GM12878 (cell line): Measurements from ENCODE around the gene LEP. TPM values are rescaled to one million over a fixed set of nuclear protein-coding genes. Genes with fewer than 3 reads are reported as not detected.

Experiments
- ATAC-seq: fragments of 200-7000 bp; cut with Tn5 transposase; 3 replicates; pipeline ENCODE4 v1.9.1; 2020; ENCODE audit warnings: mild to moderate bottlenecking, moderate library complexity
- BruUV-seq: library from RNA; stranded (reverse); fragments of 400-500 nt; replicated peaks from 2 replicates; lab custom pipeline; 2021; lab: Mats Ljungman, UMichigan
- CTCF ChIA-PET: fragments of 300-600 bp; sonication (Branson Sonifier 250); formaldehyde crosslinking; extraction: SDS; loops from one replicate; lab custom pipeline; 2021; ENCODE audit warnings: inconsistent platforms; lab: Yijun Ruan, JAX
- POLR2A ChIA-PET: fragments of 350-600 bp; formaldehyde crosslinking; extraction: SDS; loops from one replicate; lab custom pipeline; 2021; ENCODE audit warnings: inconsistent platforms; lab: Charles Lee
- RAD21 ChIA-PET: fragments of 300-600 bp; sonication (Branson Sonifier 250); formaldehyde crosslinking; loops from one replicate; lab custom pipeline; 2023; ENCODE audit warnings: antibody characterized with exemption; ENCODE audit not compliant: unreplicated experiment; lab: Charles Lee
- SMC1A ChIA-PET: fragments of 300-600 bp; sonication (Branson Sonifier 250); formaldehyde crosslinking; loops from one replicate; lab custom pipeline; 2023; ENCODE audit not compliant: unreplicated experiment, uncharacterized antibody; lab: Charles Lee
- DNase-seq: peaks from one replicate; pipeline ENCODE4 v3.0.0-alpha.2; 2011; ENCODE audit warnings: low read depth, low spot score
- FAIRE-seq: peaks from 3 replicates; lab custom pipeline; 2011; peaks lifted over from hg19 to GRCh38; lab: Jason Lieb, UNC
- H2AFZ ChIP-seq: 2 replicates; pipeline ENCODE4 v1.6.0; 2011; ENCODE audit warnings: low read depth, low read length, control low read depth; ENCODE audit not compliant: control insufficient read depth
- H3K27ac ChIP-seq: 2 replicates; pipeline ENCODE4 v1.5.1; 2011; ENCODE audit warnings: control low read depth; ENCODE audit not compliant: control insufficient read depth, insufficient read depth
- H3K27me3 ChIP-seq, 2 experiments: replicated peaks in 1 of 2; 2 replicates each; pipeline versions ENCODE4 v1.6.0 to v1.6.1; 2011; ENCODE audit warnings: low read length in 1 of 2; ENCODE audit not compliant: control insufficient read depth in 2 of 2, insufficient read depth in 2 of 2
- H3K36me3 ChIP-seq, 2 experiments: 2 replicates each; pipeline ENCODE4 v1.5.1; 2011; ENCODE audit warnings: low read length in 1 of 2; ENCODE audit not compliant: control insufficient read depth in 2 of 2, insufficient read depth in 2 of 2
- H3K4me1 ChIP-seq: 2 replicates; pipeline ENCODE4 v1.6.1; 2011; ENCODE audit warnings: mild to moderate bottlenecking, low read length, moderate library complexity, mixed read lengths; ENCODE audit not compliant: control insufficient read depth, insufficient read depth
- H3K4me2 ChIP-seq: 2 replicates; pipeline ENCODE4 v1.6.0; 2011; ENCODE audit warnings: control low read depth; ENCODE audit not compliant: control insufficient read depth, insufficient read depth
- H3K4me3 ChIP-seq: fragments of 200-600 bp; sonication (generic); 2 replicates; pipeline ENCODE4 v1.5.1; 2016
- H3K79me2 ChIP-seq: 2 replicates; pipeline ENCODE4 v1.6.0; 2011; ENCODE audit warnings: low read length; ENCODE audit not compliant: control insufficient read depth, insufficient read depth
- H3K9ac ChIP-seq: 2 replicates; pipeline ENCODE4 v1.8.0; 2011; ENCODE audit warnings: low read length, control low read depth, mixed read lengths; ENCODE audit not compliant: control insufficient read depth, insufficient read depth
- H3K9me3 ChIP-seq: replicated peaks from 3 replicates; pipeline ENCODE4 v1.5.1; 2011; ENCODE audit warnings: mild to moderate bottlenecking, low read length; ENCODE audit not compliant: control insufficient read depth, insufficient read depth
- H4K20me1 ChIP-seq: 2 replicates; pipeline ENCODE4 v1.6.0; 2011; ENCODE audit not compliant: control insufficient read depth, insufficient read depth
- BACH1 ChIP-seq: fragments of 450-650 bp; IDR thresholded peaks from 2 replicates; pipeline ENCODE4 v1.6.1; 2017; ENCODE audit warnings: mild to moderate bottlenecking, borderline replicate concordance
- BCL3 ChIP-seq: IDR thresholded peaks from 2 replicates; pipeline ENCODE4 v1.6.1; 2011; ENCODE audit warnings: borderline replicate concordance, low read depth, mild to moderate bottlenecking, moderate library complexity, low read length; ENCODE audit not compliant: insufficient read depth, poor library complexity, severe bottlenecking
- CBX5 ChIP-seq: sonication (generic); IDR thresholded peaks from 2 replicates; pipeline ENCODE4 v1.6.1; 2016; ENCODE audit warnings: low read depth, moderate library complexity, mild to moderate bottlenecking, inconsistent platforms
- IKZF2 ChIP-seq, 2 experiments: fragments of 450-650 bp; IDR thresholded peaks; 2 replicates each; pipeline ENCODE4 v1.6.1; 2017; ENCODE audit warnings: mild to moderate bottlenecking in 2 of 2, moderate library complexity in 2 of 2
- IRF4 ChIP-seq: IDR thresholded peaks from 2 replicates; pipeline ENCODE4 v1.6.1; 2011; ENCODE audit warnings: low read depth, low read length
- MEF2A ChIP-seq: IDR thresholded peaks from 2 replicates; pipeline ENCODE4 v1.6.1; 2011; ENCODE audit warnings: low read depth, mild to moderate bottlenecking, low read length, moderate library complexity; ENCODE audit not compliant: insufficient read depth
- MYC ChIP-seq: IDR thresholded peaks from 2 replicates; pipeline ENCODE4 v1.6.1; 2011; ENCODE audit warnings: mild to moderate bottlenecking, low read length, moderate library complexity, inconsistent platforms; ENCODE audit not compliant: insufficient read depth, insufficient replicate concordance, insufficient read length, severe bottlenecking
- POLR2A ChIP-seq: IDR thresholded peaks from 2 replicates; pipeline ENCODE4 v1.6.1; 2011; ENCODE audit warnings: low read depth, mild to moderate bottlenecking, low read length
- POLR2AphosphoS2 ChIP-seq: IDR thresholded peaks from 2 replicates; pipeline ENCODE4 v1.6.1; 2011; ENCODE audit warnings: low read depth, mild to moderate bottlenecking, low read length, improper control_type of control experiment, moderate library complexity
- POLR2AphosphoS5 ChIP-seq: IDR thresholded peaks from 2 replicates; pipeline ENCODE4 v1.6.1; 2011; ENCODE audit warnings: mild to moderate bottlenecking, low read length, inconsistent platforms
- RAD21 ChIP-seq: IDR thresholded peaks from 2 replicates; pipeline ENCODE4 v1.6.1; 2011; ENCODE audit warnings: mild to moderate bottlenecking, low read depth, low read length, moderate library complexity; ENCODE audit not compliant: insufficient read depth
- SKIL ChIP-seq: fragments of 450-650 bp; IDR thresholded peaks from 2 replicates; pipeline ENCODE4 v1.6.1; 2017; ENCODE audit warnings: mild to moderate bottlenecking, low read depth, inconsistent platforms; ENCODE audit not compliant: poor library complexity, severe bottlenecking
- SMAD1 ChIP-seq: fragments of 450-650 bp; IDR thresholded peaks from 2 replicates; pipeline ENCODE4 v1.6.1; 2018; ENCODE audit warnings: mild to moderate bottlenecking, low read depth; ENCODE audit not compliant: partially characterized antibody
- SMAD5 ChIP-seq: IDR thresholded peaks from 2 replicates; pipeline ENCODE4 v1.6.1; 2016; ENCODE audit warnings: antibody characterized with exemption, low read depth
- SMC3 ChIP-seq: IDR thresholded peaks from 2 replicates; pipeline ENCODE4 v1.6.1; 2011; ENCODE audit warnings: low read length, improper control_type of control experiment, borderline replicate concordance
- YBX1 ChIP-seq: fragments of 450-650 bp; IDR thresholded peaks from 2 replicates; pipeline ENCODE4 v1.6.1; 2016; ENCODE audit warnings: antibody characterized with exemption
- WGBS: methylation state at CpG from one replicate; pipeline ENCODE4 v1.1.6; 2016; ENCODE audit warnings: low lambda C conversion rate; ENCODE audit not compliant: insufficient replicate concordance, insufficient coverage; ENCODE audit errors: missing lambda C conversion rate; 5-methylcytosine and 5-hydroxymethylcytosine counted together
- in situ Hi-C: fragments of 300-500 bp; cut with MboI; formaldehyde crosslinking; loops from 9 replicates; pipeline ENCODE4 v1.14.3; 2018; ENCODE audit warnings: mixed read lengths
- intact Hi-C: fragments of 100-400 bp; cut with micrococcal nuclease; formaldehyde crosslinking; loops from one replicate; pipeline ENCODE4 v1.14.2; 2022; ENCODE audit not compliant: unreplicated experiment
- polyA plus RNA-seq, 11 experiments: library from polyadenylated mRNA; depleted of rRNA in 4 of 11; unstranded in 6 of 11; stranded (reverse) in 5 of 11; fragments of >200 nt; fragmentation: Nextera tagmentation in 4 of 11; fragmentation: Illumina TruSeq in 1 of 11; extraction: Ambion mirVana in 4 of 11; extraction: Trizol in 1 of 11; gene quantifications; 1 replicate in 1 of 11; 2 replicates in 10 of 11; pipeline versions ENCODE4 v1.2.1 to v1.2.3, GENCODE V29; 2011 to 2016; ENCODE audit warnings: inconsistent platforms in 2 of 11, missing spikeins in 2 of 11, low read depth in 1 of 11
- total RNA-seq, 4 experiments: library from RNA; depleted of rRNA in 3 of 4; stranded (reverse); fragments of >200 nt in 3 of 4; fragmentation: Illumina TruSeq in 1 of 4; extraction: Trizol in 1 of 4; gene quantifications; 2 replicates each; pipeline versions ENCODE4 v1.2.1 to v1.2.3, GENCODE V29; 2013 to 2021
- TF ChIP-seq, protein P1 (sequence below): fragments of 450-650 bp; conservative IDR thresholded peaks from 2 replicates; pipeline ENCODE4 v1.6.1; 2017; ENCODE audit warnings: mild to moderate bottlenecking, moderate library complexity
- TF ChIP-seq, protein P2 (sequence below): fragments of 450-650 bp; IDR thresholded peaks from 2 replicates; pipeline ENCODE4 v1.6.1; 2018; ENCODE audit warnings: mild to moderate bottlenecking, low read depth, moderate library complexity; ENCODE audit not compliant: partially characterized antibody

The LEP gene
- total and polyA plus RNA-seq, 10 of the 15 experiments (the other 5 are each of a cell fraction or from before 2014, with no cell fraction given), result not detected

GRCh38 chr7:128214463-128214862 lies 26.6 kb upstream of the LEP start:
- no peak overlapping the region for H3K9ac ChIP-seq
- in situ Hi-C loops, result no loop called here
- no peaks in the 10 kb centered on the region for H3K9me3 ChIP-seq
- ChIA-PET POLR2A (no interaction called here), SMC1A (no interaction called here), RAD21 (no interaction called here), CTCF (no interaction called here)
- no TSS peak for BruUV-seq
- DNase-seq (no peak), ATAC-seq (no peak), FAIRE-seq (no peak)
- intact Hi-C loops, result no loop called here
- no peak overlapping the region for H3K4me2 ChIP-seq
- no peak overlapping the region for H3K4me3 ChIP-seq
- H3K4me1 ChIP-seq, result no peaks in the 10 kb centered on the region
- H3K36me3 ChIP-seq, result no peaks in the 10 kb centered on the region
- no peak overlapping the region for H2AFZ ChIP-seq
- H3K79me2 ChIP-seq, result no peaks in the 10 kb centered on the region
- H4K20me1 ChIP-seq, result no peaks in the 10 kb centered on the region
- WGBS, result 0% methylated on average over 1 of the region's 1 CpG
- no peaks in the 10 kb centered on the region; a peak in 2 of 4 replicates for H3K27me3 ChIP-seq
- H3K27ac ChIP-seq, result no peak overlapping the region
- no peak for TF ChIP-seq YBX1
- no peak for TF ChIP-seq SKIL
- no peak for TF ChIP-seq SMAD1
- TF ChIP-seq BACH1, result no peak
- no peak for TF ChIP-seq BCL3
- no peak for TF ChIP-seq IKZF2 (IDR thresholded peaks at IDR 0.05)
- no peak for TF ChIP-seq RAD21
- no peak for TF ChIP-seq MEF2A
- no peak for TF ChIP-seq SMAD5
- no peak for TF ChIP-seq POLR2A
- no peak for TF ChIP-seq SMC3
- no peak for TF ChIP-seq POLR2AphosphoS5
- TF ChIP-seq, protein P1, sequence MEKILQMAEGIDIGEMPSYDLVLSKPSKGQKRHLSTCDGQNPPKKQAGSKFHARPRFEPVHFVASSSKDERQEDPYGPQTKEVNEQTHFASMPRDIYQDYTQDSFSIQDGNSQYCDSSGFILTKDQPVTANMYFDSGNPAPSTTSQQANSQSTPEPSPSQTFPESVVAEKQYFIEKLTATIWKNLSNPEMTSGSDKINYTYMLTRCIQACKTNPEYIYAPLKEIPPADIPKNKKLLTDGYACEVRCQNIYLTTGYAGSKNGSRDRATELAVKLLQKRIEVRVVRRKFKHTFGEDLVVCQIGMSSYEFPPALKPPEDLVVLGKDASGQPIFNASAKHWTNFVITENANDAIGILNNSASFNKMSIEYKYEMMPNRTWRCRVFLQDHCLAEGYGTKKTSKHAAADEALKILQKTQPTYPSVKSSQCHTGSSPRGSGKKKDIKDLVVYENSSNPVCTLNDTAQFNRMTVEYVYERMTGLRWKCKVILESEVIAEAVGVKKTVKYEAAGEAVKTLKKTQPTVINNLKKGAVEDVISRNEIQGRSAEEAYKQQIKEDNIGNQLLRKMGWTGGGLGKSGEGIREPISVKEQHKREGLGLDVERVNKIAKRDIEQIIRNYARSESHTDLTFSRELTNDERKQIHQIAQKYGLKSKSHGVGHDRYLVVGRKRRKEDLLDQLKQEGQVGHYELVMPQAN, result no peak
- TF ChIP-seq, protein P2, sequence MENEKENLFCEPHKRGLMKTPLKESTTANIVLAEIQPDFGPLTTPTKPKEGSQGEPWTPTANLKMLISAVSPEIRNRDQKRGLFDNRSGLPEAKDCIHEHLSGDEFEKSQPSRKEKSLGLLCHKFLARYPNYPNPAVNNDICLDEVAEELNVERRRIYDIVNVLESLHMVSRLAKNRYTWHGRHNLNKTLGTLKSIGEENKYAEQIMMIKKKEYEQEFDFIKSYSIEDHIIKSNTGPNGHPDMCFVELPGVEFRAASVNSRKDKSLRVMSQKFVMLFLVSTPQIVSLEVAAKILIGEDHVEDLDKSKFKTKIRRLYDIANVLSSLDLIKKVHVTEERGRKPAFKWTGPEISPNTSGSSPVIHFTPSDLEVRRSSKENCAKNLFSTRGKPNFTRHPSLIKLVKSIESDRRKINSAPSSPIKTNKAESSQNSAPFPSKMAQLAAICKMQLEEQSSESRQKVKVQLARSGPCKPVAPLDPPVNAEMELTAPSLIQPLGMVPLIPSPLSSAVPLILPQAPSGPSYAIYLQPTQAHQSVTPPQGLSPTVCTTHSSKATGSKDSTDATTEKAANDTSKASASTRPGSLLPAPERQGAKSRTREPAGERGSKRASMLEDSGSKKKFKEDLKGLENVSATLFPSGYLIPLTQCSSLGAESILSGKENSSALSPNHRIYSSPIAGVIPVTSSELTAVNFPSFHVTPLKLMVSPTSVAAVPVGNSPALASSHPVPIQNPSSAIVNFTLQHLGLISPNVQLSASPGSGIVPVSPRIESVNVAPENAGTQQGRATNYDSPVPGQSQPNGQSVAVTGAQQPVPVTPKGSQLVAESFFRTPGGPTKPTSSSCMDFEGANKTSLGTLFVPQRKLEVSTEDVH, result no peak
- TF ChIP-seq POLR2AphosphoS2, result no peak
- no peak for TF ChIP-seq MYC
- no peak for TF ChIP-seq CBX5
- no peak for TF ChIP-seq IRF4
